ENCODE results near the gene BTN3A1. TPM values are rescaled to one million over a fixed set of nuclear protein-coding genes. Genes with fewer than 3 reads are reported as not detected.

The BTN3A1 gene
- total RNA-seq, 4 donors from 2014 or later: 5.3 to 12.9 (median 6.9) TPM

DNA sequence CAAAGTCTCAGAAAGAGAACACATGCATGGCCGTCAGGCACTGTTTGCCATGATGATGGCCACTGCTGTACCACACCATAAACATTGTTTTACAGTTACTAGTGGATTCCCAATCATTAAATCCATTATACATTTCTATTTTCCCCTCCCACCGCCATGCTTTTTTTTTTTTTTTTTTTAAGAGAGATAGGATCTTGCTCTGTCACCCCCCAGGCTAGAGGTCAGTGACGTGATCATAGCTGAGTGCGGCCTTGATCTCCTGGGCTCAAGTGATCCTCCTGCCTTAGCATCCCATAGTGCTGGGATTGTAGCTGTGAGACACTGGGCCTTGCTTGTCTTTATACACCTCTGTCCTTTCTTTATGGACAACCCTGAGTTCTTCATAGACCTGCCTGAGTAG lies 33.9 kb downstream of the BTN3A1 start:
- DNase-seq (ENCODE audit: extremely low spot score): no peak
- H3K4me1 ChIP-seq: peaks cover 6 to 24% (median 12%) of the 10 kb centered on the region in 4 donors
- 96% methylated on average over 4 of the region's 4 CpGs for WGBS
- H3K9me3 ChIP-seq: no peaks in the 10 kb centered on the region
- intact Hi-C loops (cut with DNase I): no loop called here
- H3K36me3 ChIP-seq: peaks cover 0 to 9% (median 5%) of the 10 kb centered on the region in 4 donors
- TF ChIP-seq, protein P1, sequence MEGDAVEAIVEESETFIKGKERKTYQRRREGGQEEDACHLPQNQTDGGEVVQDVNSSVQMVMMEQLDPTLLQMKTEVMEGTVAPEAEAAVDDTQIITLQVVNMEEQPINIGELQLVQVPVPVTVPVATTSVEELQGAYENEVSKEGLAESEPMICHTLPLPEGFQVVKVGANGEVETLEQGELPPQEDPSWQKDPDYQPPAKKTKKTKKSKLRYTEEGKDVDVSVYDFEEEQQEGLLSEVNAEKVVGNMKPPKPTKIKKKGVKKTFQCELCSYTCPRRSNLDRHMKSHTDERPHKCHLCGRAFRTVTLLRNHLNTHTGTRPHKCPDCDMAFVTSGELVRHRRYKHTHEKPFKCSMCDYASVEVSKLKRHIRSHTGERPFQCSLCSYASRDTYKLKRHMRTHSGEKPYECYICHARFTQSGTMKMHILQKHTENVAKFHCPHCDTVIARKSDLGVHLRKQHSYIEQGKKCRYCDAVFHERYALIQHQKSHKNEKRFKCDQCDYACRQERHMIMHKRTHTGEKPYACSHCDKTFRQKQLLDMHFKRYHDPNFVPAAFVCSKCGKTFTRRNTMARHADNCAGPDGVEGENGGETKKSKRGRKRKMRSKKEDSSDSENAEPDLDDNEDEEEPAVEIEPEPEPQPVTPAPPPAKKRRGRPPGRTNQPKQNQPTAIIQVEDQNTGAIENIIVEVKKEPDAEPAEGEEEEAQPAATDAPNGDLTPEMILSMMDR (IDR thresholded peaks at IDR 0.05): no peak
- TF ChIP-seq EP300 (IDR thresholded peaks at IDR 0.05) (no peak), POLR2AphosphoS5 (IDR thresholded peaks at IDR 0.05) (no peak)
- H3K4me3 ChIP-seq: no peak overlapping the region
- H3K27me3 ChIP-seq: no peaks in the 10 kb centered on the region
- H3K27ac ChIP-seq (replicated peaks in 1 of 4): no peak overlapping the region

- Histone ChIP-seq H3K36me3 (no peaks in the 10 kb centered on the region), H3K27me3 (no peaks in the 10 kb centered on the region), H3K27ac (replicated peaks in 1 of 4) (no peak overlapping the region), H3K9me3 (no peaks in the 10 kb centered on the region), H3K4me3 (no peak overlapping the region), H3K4me1 (peaks cover 6 to 26% (median 17%) of the 10 kb centered on the region in 4 donors)
- DNase-seq (ENCODE audit: extremely low spot score): no peak
- 93% methylated on average over 1 of the region's 1 CpG for WGBS
- TF ChIP-seq POLR2A (IDR thresholded peaks at IDR 0.05; ENCODE audit: low read depth) (no peak), POLR2AphosphoS5 (IDR thresholded peaks at IDR 0.05) (no peak), EP300 (IDR thresholded peaks at IDR 0.05) (no peak)
- TF ChIP-seq, protein P1 (IDR thresholded peaks at IDR 0.05): no peak
- intact Hi-C loops (cut with DNase I): no loop called here
Measured at GRCh38 chr6:26437550-26437949, 35.5 kb downstream of the BTN3A1 start.

- no peak for TF ChIP-seq POLR2A (IDR thresholded peaks at IDR 0.05; ENCODE audit: low read depth)
- no peak for TF ChIP-seq POLR2AphosphoS5 (IDR thresholded peaks at IDR 0.05)
- TF ChIP-seq, protein P1 (IDR thresholded peaks at IDR 0.05): no peak
- no peak for TF ChIP-seq EP300 (IDR thresholded peaks at IDR 0.05)
- H3K36me3 ChIP-seq: no peaks in the 10 kb centered on the region
- H3K4me3 ChIP-seq: no peak overlapping the region
- no peak for DNase-seq (ENCODE audit: extremely low spot score)
- no peaks in the 10 kb centered on the region for H3K27me3 ChIP-seq
- no peaks in the 10 kb centered on the region for H3K9me3 ChIP-seq
- 95% methylated on average over 1 of the region's 1 CpG for WGBS
- intact Hi-C loops (cut with DNase I): no loop called here
- H3K27ac ChIP-seq (replicated peaks in 1 of 4): no peak overlapping the region
- peaks cover 6 to 26% (median 17%) of the 10 kb centered on the region in 4 donors for H3K4me1 ChIP-seq
Measured at GRCh38 chr6:26438000-26438399, 35.9 kb downstream of the BTN3A1 start.

GRCh38 chr6:26439151-26440125 lies 37.4 kb downstream of the BTN3A1 start:
- no peak for TF ChIP-seq POLR2A (IDR thresholded peaks at IDR 0.05; ENCODE audit: low read depth)
- TF ChIP-seq, protein P1 (IDR thresholded peaks at IDR 0.05): no peak
- TF ChIP-seq EP300 (IDR thresholded peaks at IDR 0.05): no peak
- TF ChIP-seq POLR2AphosphoS5 (IDR thresholded peaks at IDR 0.05): no peak
- WGBS: 56% methylated on average over 7 of the region's 7 CpGs
- H3K9me3 ChIP-seq: no peaks in the 10 kb centered on the region
- H3K27me3 ChIP-seq: no peaks in the 10 kb centered on the region
- no peak for DNase-seq (ENCODE audit: extremely low spot score)
- peaks cover 6 to 26% (median 17%) of the 10 kb centered on the region in 4 donors for H3K4me1 ChIP-seq
- peak overlapping the region; percentile 54 to 66 (median 57) for H3K4me3 ChIP-seq
- intact Hi-C loops (cut with DNase I): no loop called here
- H3K27ac ChIP-seq (replicated peaks in 1 of 4): peak overlapping the region; percentile 79 to 87 (median 80)
- peaks cover 0 to 4% (median 0%) of the 10 kb centered on the region in 4 donors for H3K36me3 ChIP-seq

Data from esophagus muscularis mucosa (tissue), 4 donors.